Endothelial cell of hepatic sinusoid (primary cell): Measurements from ENCODE around the gene SUSD1.
"Not testable (repeated sequence)": the region's sequence is repeated elsewhere in the genome, so short reads cannot be mapped to it uniquely, and the experiment has no call there.

Source experiments
- in situ Hi-C: cut with HindIII; loops from 2 replicates; pipeline ENCODE4 v1.10.0; 2017; ENCODE audit warnings: low sequenced_read_pairs

SUSD1 gene

DNA sequence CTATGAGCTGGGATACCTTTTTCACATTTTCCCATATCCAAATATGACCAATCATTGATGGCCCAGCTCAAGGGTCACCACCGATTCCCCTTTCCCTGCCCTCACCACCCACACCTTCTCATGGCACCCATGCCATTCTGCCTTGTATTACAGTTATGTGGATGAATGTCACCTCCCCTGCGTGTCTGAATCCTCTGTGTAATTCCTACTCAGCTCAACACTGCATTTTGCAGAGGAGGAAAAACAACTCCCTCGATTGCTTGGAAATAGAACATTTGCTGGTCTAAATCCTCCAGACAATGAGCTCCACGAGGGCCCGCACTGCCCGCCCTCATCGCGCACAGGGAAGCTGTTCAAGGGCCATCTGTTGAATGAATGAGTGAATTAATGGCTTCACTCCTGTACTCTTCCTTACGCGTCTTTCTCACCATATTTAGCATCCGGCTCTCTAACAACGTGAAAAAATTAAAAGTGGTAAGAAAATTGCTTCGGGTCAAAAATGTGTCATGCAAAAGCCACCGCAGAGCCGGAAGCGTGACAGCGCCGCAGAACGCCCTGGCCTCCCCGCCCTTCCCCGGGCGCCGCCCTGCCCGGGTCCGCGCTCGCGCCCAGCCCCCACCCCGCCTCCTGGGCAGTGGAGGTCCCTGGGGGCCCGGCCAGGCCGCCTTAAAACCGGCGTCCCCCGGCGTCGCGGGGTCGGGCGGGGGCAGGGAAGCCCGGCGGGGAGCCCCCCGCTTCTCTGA lies 704 bp downstream of the SUSD1 start:
- in situ Hi-C loops = no loop called here

DNA sequence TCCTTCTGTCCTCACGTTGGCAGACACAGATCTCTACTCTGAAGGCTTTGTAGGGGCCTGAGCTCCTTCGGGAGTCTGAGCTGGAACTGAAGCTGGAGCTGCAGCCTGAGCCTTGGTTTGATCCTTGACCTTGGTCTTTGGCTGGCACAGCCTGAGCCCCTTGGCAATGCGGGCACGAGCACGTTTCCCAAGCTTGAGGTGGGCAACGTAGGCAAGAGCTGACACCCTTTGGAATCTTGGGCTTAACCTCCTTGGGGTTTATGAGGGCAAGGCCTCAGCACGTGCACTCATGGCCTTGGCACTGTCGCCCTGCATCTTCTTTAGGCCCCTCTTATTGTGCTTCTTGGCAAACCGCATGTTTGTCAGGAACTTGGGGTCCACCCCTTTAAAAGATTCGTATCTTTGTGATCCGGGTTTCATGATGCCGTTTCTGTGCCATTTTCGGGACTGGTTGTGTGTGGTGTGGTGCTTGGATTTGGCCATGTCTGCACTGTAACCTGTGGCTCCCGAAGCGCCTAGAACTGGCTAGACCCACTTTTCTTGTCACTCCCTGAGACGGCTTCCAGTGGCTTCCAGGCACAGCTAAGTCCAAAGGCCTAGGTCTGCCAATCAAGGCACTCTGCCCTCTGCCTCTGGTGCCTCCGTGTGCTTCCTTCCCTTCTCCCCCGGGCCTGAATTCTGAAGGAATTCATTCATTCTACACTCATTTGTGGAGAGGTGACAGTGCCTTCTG lies 1.4 kb downstream of the SUSD1 start:
- in situ Hi-C loops = no loop called here

DNA sequence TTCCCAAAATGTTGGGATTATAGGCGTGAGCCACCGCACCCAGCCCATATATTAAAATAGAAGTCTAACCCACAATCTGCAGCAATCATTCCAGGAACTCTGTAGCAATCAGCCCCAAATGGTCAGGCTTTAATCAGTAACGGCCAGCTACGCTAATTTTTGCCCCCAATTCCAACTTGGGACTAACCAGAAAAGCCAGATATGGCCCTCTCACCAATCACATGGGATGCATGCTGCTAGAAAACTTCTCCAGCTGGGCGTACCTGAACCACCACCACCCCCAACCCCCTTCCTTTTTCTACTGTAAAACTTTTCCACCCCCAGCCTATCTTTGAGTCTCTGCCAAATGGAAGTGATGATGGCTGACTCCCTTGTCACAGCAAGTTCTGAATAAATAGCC lies 4.1 kb downstream of the SUSD1 start:
- in situ Hi-C loops = no loop called here

DNA sequence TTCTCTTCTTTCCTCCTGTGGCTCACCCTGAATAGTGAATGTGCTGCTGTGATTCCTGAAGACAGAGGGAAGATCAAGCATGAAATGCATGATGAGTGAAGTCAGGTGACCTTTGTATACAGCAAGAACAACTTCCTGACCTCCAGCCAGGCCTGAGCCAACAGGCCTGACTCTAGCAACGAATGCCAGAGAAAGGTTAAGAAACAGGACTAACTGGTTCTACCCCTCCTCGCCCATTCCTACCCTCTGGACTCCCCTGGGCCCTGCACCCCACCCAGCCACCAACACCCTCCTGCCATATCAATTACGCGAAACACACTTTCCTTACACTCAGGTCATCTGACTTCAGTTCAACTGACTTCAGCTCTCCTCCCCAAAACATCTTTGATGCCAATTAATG lies 4.9 kb downstream of the SUSD1 start:
- in situ Hi-C loops = no loop called here

DNA sequence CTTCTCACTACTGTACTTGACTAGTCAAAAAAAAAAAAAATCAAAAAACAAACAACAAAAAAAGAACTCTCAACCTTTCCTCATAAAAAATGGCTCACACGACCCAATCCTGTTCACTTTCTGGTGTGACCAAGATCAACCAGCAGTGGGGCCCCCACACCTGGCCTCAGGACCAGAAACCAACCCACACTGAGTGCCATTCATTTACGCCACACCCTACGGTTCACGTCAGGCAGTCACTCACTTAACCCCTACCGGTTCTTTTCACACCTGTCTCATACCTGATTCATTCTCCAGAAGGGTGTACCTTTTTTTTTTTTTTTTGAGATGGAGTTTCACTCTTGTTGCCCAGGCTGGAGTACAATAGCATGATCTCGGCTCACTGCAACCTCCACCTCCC lies 5.7 kb downstream of the SUSD1 start:
- in situ Hi-C loops = no loop called here

DNA sequence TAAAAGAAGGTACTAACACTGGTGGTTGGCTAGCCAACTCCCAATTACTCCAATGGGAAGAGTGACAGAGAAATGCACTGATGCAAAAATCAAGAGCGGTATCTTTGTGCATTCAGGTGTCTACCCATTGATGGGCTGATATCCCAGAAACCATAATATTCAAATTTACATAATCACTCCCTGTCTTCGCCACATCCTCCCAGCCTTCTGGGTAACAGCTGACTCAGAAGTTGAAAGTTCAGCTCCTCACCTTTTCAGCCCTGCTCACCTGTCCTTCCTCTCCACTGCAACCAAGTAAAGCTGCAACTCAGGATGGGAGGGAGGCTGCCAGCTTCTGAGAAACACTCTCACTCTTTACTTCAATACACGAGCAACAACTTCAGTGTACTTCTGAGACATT lies 6.9 kb downstream of the SUSD1 start:
- in situ Hi-C loops = no loop called here

DNA sequence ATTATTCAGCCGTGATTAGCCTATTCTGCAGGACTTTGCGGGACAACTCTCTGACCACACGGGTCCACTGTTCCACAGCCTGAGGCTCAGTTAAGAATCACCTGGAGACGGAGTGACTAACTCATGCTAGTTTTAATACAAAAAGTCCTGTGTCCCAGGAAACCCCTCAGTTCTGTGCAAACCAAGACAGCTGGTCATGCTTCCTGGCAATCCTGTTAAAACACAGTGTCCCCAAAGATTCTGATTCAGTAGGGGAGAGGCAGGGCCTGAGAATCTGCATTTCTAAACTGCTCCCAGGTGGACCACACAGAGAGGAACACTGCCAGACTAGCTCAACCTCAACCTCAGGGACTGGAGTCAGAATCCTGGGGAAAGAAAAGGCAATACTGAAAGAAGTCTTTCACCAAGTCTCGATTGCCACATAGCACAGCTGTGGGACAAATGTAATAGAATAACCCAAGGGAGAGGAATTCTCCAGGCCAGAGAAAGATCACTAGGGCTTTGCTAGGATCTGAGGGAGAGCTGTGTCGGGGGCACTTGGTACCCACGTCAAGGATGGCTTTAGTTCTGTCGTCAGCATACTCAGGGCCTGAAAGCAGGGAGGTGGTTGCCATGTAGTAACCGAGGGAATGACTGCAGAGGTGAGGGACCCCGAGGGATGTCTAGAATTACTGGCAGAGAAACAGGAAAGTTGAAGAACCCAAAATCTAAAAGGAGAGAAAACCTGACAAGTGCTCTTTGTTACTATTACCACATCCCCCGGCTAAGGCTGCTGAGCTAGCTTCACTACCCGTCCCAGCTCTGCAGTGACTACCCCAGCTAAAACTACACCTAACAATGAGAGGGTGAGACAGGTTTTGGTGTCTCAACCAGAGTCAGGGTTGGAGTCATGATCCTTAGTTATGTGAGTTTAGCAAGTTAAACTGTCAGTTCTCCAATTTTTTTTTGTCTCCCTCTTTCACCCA lies 8.6 kb downstream of the SUSD1 start:
- in situ Hi-C loops = no loop called here

DNA sequence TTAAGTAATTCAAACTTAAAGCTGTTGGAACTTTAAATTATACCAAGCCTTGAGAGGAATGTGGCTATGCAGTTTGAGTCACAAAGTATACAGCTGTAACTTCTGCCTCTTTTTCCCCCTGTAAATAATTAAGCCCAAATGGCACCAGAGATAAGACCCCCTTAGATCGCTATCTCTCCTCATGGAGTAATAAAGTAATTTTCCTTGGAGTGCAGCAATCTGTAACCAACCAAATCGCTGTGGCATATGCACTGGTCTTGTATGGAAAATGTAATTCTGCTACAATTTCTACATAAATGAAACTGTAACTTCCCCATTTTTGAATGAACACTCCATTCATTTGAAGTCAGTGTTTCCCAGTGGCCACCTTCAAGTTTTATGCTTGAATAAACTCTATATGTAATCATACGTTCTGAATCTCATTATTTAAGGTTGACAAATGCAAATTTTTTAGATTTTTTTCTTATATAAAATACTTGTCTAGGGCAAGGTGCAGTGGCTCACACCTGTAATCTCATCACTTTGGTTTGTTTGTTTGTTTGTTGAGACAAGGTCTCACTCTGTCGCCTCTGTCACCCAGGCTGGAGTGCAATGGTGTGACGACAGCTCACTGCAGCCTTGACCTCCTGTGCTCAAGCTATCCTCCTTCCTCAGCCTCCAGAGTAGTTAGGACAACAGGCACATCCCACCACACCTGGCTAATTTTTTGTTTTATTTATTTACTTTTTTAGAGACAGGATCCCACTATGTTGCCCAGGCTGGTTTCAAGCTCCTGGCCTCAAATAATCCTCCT lies 12.3 kb downstream of the SUSD1 start:
- in situ Hi-C loops = no loop called here

DNA sequence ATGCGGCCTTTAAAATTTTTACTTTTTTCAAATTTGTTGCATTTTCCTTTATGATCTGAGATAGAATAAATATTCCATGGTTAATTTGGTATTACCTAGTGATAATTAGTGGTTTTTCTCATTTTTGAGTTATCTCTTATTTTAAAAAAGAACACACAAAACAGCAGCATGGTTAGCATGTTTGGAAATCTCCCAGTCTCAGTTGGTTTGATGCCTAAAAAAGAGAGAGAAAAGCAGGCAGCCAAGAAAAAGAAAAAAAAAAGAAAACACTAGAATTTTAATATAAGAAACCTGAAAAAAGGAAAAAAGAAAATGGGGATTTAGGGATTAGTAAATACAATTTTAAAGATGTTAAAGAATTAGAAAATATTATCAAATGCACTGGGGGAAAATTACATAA lies 15.3 kb downstream of the SUSD1 start:
- in situ Hi-C loops = no loop called here

DNA sequence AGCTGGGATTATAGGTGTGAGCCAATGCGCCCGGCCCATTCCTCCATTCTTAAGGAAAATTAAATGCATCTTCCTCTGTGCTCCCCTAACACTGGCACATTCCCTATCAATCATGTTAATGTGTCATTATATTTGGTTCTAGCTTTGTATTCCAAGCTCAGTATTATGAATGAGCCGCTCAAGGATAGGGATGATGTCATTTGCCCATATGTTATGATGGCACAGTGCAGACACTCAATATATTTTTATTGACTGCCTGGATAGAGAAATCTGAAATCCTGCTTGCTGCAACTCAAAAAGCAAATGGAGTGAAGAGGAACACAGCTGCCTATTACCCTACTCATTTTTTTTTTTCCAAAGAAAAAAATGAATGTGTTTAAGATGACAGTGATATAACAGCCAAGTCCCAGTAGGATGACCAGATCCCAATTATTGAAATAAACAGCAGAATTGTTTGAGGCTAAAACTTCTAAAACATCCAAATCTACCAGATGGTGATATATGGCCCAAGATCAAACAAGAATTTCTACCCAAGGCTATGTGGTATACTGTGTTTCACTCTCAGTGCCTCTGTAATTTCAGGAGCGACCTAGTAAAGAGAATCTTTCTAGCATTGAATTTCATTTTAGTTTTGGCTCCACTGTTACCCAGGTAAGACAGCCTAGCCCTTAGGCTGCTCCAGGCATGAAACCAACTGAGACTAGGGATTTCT lies 16.3 kb downstream of the SUSD1 start:
- in situ Hi-C loops = no loop called here

DNA sequence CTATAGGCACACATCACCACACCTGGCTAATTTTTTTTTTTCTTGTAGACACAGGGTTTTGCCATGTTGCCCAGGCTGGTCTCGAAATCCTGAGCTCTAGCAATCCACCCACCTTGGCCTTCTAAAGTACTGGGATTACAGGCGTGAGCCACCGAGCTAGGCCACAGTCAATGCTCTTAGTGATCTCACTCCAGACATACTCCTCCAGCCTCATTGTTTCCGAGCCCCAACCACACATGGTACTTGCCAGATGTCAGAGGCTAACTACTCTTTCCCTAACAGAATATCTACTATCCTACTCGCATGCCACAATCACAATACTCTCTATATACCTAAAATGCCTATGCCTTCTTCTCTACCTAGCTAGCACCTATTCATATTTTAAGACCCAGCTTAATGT lies 17.1 kb downstream of the SUSD1 start:
- in situ Hi-C loops = no loop called here

DNA sequence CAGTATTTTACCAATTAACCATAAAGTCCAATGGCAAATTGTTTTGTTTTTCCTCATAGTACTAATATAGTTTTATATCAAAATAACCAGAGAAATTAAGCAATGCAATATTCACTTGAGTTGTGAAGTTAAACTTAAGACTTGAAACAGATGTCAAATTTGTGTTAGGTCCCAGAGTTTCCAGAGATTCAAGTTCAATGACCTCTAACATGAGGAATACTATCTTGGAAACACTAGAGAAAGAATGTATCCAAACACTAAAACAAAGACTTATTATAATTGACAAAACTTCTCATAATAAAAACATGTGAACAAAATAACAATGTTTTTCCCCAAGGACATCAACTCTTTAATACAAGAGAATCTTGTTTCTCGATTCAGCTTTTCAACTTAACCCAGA lies 18.0 kb downstream of the SUSD1 start:
- in situ Hi-C loops = no loop called here

DNA sequence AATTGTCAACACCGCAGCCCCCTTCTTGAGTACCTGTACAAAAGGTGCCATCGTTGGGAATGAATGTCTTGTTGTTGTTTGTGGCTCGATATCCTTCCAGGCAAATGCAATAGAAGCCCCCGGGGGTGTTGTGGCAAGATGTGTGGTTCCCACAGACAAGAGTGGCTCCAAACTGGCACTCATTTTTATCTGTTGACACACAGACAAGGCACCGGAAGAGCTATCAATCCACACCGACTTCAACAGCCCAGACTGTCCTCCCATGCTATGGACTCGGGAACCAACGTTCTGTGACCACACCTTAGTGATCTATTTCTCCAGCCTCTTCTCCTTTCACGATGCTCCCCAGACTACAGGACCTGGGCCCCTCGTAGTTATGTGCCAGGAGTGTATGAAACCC lies 25.9 kb downstream of the SUSD1 start:
- in situ Hi-C loops = no loop called here

DNA sequence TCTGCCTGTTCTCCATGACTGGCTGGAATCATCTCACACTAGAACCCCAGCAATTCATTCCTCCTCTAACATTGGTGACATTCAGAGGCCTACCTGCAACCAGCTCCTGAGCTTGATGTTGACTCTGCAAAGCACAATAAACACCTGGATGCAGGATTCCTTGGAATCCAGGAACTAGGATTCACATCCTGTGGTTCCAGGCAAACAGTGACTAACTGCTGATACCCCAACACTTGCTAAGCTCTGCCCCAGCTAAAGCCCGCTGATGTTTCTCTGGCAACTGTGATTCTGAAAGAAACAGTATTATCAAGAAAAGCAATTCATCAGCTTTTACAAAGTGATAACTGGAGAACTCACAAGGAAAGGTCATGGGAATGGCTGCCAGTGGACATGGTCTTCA lies 29.2 kb downstream of the SUSD1 start:
- in situ Hi-C loops = no loop called here

DNA sequence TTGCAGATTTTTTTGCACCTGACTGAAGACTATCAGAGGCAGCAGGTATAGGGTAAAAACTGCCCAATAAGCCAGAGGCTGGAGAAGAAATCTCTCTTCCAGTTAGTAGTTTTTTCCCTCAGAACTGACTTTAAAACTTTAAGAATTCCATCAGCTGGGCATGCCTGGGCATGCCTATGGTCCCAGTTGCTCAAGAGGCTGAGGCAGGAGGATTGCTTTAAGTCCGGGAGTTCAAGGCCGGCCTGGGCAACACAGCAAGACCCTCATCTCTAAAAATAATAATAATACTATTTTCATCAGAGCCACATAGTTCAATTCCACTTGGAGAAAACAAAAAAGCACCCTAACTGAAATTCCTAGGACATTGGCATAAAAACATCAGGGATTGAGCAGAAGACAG lies 30.3 kb downstream of the SUSD1 start:
- in situ Hi-C loops = no loop called here

DNA sequence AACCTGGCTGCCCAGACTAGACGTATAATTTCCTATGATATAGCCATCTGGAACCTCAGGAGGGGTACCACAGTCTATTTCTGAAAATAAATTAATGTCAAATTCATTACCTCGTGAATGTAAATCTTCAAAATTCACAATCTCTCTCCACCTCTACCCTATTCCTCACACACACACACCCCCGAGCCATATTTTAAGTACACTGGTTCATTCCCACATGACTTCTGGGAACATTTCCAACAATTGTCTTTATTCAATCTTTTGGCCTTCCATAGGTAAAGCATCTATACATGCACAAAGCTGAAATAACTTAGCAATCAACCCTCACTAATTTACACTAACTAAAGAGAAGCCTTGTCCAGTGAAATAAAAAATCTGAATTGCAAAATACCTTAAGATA lies 32.7 kb downstream of the SUSD1 start:
- in situ Hi-C loops = no loop called here

DNA sequence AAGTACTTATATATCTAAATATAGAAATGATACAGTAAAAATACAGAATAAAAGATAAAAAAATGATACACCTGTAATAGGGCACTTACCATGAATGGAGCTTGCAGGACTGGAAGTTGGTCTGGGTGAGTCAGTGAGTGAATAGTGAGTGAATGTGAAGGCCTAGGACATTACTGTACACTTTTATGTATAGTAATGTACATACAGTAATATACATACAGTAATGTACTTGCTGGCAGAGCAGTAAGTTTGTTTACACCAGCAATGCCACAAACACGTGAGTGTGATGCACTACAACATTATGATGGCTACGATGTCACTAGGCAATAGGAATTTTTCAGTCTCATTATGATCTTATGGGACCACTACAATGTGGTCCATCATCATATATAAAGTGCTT lies 34.2 kb downstream of the SUSD1 start:
- in situ Hi-C loops = no loop called here

DNA sequence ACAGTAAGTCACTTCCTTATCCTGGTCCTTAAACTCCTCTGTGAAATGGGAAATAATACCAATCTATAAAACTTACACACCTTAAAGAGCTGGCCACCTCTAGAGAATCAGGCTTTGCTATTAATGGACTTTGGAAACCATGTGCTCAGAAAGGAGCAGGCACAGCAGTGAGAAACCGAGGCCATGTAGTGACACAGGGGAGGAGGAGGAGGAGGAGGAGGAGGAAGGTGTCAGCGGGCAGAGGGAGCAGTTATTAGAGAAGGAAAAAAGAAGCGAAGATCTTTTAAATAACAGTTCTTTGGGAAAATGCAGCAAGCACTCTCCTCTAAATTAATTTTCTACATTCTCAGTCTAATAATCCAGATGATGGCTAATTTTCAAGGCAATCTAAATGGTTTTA lies 38.0 kb downstream of the SUSD1 start:
- in situ Hi-C loops = loop anchor here (5.0 kb wide), 1 partner anchor 65 kb away; no protein-coding TSS in a partner anchor

DNA sequence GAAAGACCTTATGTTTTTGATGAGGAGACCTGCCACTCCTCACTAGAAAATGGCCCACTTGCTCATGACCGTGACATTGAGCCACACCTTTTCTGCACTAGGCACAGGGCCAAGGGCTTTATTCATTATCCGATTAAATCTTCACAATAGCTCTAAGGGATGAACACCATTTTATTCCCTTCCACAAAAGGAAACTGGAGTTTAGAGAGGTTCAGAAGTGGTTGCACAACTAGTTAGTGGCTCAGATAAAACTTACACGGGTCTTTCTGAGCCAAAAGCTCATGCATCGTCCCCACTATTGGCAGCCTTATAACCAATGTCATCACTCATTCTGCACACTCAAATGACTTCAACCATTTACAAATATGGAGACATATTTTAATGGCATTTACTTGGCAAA lies 39.4 kb downstream of the SUSD1 start:
- in situ Hi-C loops = loop anchor here (5.0 kb wide), 1 partner anchor 67 kb away; no protein-coding TSS in a partner anchor

DNA sequence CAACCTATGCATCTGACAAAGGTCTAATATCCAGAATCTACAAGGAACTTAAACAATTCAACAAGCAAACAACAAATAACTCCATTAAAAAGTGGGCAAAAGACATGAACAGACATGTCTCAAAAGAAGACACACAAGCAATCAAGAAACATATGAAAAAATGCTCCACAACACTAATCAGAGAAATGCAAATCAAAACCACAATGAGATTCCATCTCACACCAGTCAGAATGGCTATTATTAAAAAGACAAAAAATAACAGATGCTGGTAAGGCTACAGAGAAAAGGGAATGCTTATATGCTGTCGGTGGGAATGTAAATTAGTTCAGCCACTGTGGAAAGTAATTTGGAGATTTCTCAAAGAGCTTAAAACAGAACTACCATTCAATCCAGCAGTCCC lies 41.3 kb downstream of the SUSD1 start:
- in situ Hi-C loops = not testable (repeated sequence)
